ENCODE measurements around the gene COL4A3.
"Not testable (repeated sequence)": the region's sequence is repeated elsewhere in the genome, so short reads cannot be mapped to it uniquely, and the experiment has no call there.

The COL4A3 gene

DNA sequence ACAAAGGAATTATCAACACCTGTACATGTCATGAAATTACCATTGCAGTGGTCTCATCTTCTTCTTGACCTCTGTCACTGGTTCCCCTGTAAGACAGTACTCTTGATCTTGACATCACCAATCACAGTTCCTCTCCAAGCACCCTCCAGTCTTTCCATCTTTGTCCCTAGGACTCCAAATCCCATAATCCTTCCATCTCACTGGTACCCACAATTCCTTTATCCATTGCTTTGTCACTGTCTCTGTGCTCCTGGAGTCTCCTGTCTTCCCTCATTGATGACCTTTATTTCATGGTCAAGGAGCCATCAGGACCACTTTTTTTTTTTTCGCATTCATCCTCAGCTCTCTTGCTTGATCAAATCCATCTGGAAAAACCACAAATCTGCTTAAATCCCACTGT, 56.7 kb downstream of the COL4A3 start:
- Histone ChIP-seq H3K27ac (ENCODE audit: low read length) (no peak overlapping the region), H3K4me3 (ENCODE audit: low read length) (no peak overlapping the region), H3K36me3 (ENCODE audit: insufficient read depth, low read depth, low read length) (no peaks in the 10 kb centered on the region), H3K27me3 (ENCODE audit: insufficient read depth, low read length) (no peaks in the 10 kb centered on the region), H3K4me1 (ENCODE audit: insufficient read depth, low read length) (no peaks in the 10 kb centered on the region), H3K9ac (ENCODE audit: low read depth, low read length) (no peak overlapping the region), H3K9me3 (ENCODE audit: insufficient read depth, low read depth, low read length) (no peaks in the 10 kb centered on the region)

GRCh38 chr2:227222292-227222691, 57.9 kb downstream of the COL4A3 start:
- no peak overlapping the region for H3K27ac ChIP-seq (ENCODE audit: low read length)
- no peaks in the 10 kb centered on the region for H3K4me1 ChIP-seq (ENCODE audit: insufficient read depth, low read length)

GRCh38 chr2:227225641-227226040, 61.2 kb downstream of the COL4A3 start:
- H3K36me3 ChIP-seq (ENCODE audit: insufficient read depth, low read depth, low read length); H3K4me1 ChIP-seq (ENCODE audit: insufficient read depth, low read length); H3K9me3 ChIP-seq (ENCODE audit: insufficient read depth, low read depth, low read length): not testable (repeated sequence)

More at GRCh38 chr2:227222292-227222691, 57.9 kb downstream of the COL4A3 start:
- Histone ChIP-seq H3K4me3 (ENCODE audit: low read length) (no peak overlapping the region), H3K36me3 (ENCODE audit: insufficient read depth, low read depth, low read length) (no peaks in the 10 kb centered on the region), H3K9me3 (ENCODE audit: insufficient read depth, low read depth, low read length) (no peaks in the 10 kb centered on the region), H3K9ac (ENCODE audit: low read depth, low read length) (no peak overlapping the region), H3K27me3 (ENCODE audit: insufficient read depth, low read length) (no peaks in the 10 kb centered on the region)

DNA sequence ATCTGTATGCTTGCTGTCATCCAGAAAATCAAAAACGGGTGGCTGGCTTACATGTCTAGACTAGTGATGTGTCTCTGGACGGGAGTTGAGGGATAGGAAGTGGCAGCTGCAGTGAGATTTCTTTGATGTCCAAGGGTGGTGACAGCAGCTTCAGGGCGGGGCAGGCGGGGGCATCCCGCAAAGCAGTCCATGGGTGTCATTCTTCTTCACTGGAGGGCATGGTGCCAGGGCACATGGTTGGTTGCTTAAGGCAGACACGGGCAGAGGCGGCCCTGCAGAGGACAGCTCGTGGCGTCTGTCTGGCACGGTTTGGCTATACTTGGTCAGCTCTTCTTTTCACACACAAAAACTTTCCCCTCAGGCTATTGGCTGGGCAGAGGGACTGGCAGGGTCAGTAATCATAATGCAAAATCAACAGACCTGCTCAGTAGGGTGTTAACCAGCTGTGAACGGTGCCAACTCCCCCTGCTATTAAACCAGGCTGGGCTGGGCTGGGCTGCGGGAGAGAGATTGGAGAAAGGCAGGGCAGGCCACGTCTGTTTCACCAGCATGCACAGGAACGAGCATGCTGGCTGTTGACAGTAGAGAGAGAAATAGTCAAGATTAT, 63.7 kb downstream of the COL4A3 start:
- Histone ChIP-seq H3K9me3 (ENCODE audit: insufficient read depth, low read depth, low read length) (no peaks in the 10 kb centered on the region), H3K9ac (ENCODE audit: low read depth, low read length) (no peak overlapping the region), H3K4me1 (ENCODE audit: insufficient read depth, low read length) (no peaks in the 10 kb centered on the region), H3K4me3 (ENCODE audit: low read length) (no peak overlapping the region), H3K27me3 (ENCODE audit: insufficient read depth, low read length) (no peaks in the 10 kb centered on the region), H3K27ac (ENCODE audit: low read length) (no peak overlapping the region), H3K36me3 (ENCODE audit: insufficient read depth, low read depth, low read length) (no peaks in the 10 kb centered on the region)

More at GRCh38 chr2:227225641-227226040, 61.2 kb downstream of the COL4A3 start:
- H3K27me3 ChIP-seq (ENCODE audit: insufficient read depth, low read length); H3K4me3 ChIP-seq (ENCODE audit: low read length); H3K27ac ChIP-seq (ENCODE audit: low read length); H3K9ac ChIP-seq (ENCODE audit: low read depth, low read length): not testable (repeated sequence)

DNA sequence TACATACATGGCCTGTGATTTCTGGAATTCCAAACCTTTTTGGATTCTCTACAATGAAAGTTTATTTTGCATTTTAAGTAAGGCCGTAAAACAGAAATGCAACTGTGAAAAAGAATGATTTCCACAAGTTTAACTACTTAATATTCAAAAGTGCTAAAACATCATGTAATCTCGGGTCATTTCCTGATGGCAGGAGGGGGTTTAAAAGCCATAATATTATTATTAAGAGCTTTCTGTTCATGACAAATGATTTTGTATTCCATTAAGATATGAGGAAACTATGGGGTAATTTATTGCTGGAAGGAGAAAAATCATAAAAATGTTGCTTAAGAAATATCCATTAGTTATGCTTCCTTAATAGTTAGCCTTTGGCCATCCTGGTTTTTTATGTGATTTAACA, 65.7 kb downstream of the COL4A3 start:
- Histone ChIP-seq H3K9me3 (ENCODE audit: insufficient read depth, low read depth, low read length) (no peaks in the 10 kb centered on the region), H3K4me3 (ENCODE audit: low read length) (no peak overlapping the region)

DNA sequence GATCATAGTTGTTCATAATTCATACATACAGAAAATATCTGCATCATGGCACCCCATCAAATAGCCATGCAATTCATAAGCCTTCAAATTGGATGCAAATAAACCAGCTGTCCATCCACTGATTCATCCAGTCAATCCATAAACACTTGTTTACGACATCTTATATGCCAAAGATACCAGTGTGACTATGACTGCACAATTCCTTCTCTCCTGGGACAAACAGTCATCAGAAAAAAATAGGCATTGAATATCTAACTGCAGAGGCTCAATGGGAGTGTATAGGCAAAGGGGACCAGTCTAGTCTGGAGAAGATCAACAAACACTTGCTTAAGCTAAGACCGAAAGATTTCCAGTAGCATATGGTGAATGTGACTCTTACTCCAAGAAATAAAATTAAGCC, 70.0 kb downstream of the COL4A3 start:
- no peak overlapping the region for H3K27ac ChIP-seq (ENCODE audit: low read length)
- no peaks in the 10 kb centered on the region for H3K36me3 ChIP-seq (ENCODE audit: insufficient read depth, low read depth, low read length)
- H3K9me3 ChIP-seq (ENCODE audit: insufficient read depth, low read depth, low read length): no peaks in the 10 kb centered on the region
- H3K27me3 ChIP-seq (ENCODE audit: insufficient read depth, low read length): no peaks in the 10 kb centered on the region
- H3K4me1 ChIP-seq (ENCODE audit: insufficient read depth, low read length): peaks cover 3% of the 10 kb centered on the region; the same call in 1 of the 2 replicates
- H3K4me3 ChIP-seq (ENCODE audit: low read length): no peak overlapping the region
- H3K9ac ChIP-seq (ENCODE audit: low read depth, low read length): no peak overlapping the region

More for the DNA sequence above, 65.7 kb downstream of the COL4A3 start:
- Histone ChIP-seq H3K27me3 (ENCODE audit: insufficient read depth, low read length) (no peaks in the 10 kb centered on the region), H3K9ac (ENCODE audit: low read depth, low read length) (no peak overlapping the region), H3K36me3 (ENCODE audit: insufficient read depth, low read depth, low read length) (no peaks in the 10 kb centered on the region), H3K27ac (ENCODE audit: low read length) (no peak overlapping the region), H3K4me1 (ENCODE audit: insufficient read depth, low read length) (0 out of 2 replicates have a peak, but pooled peaks cover 3% of the 10 kb centered on the region)

GRCh38 chr2:227237786-227238185, 73.4 kb downstream of the COL4A3 start:
- no peaks in the 10 kb centered on the region for H3K27me3 ChIP-seq (ENCODE audit: insufficient read depth, low read length)
- H3K36me3 ChIP-seq (ENCODE audit: insufficient read depth, low read depth, low read length): no peaks in the 10 kb centered on the region
- H3K4me3 ChIP-seq (ENCODE audit: low read length): no peak overlapping the region
- H3K9me3 ChIP-seq (ENCODE audit: insufficient read depth, low read depth, low read length): no peaks in the 10 kb centered on the region
- no peak overlapping the region for H3K27ac ChIP-seq (ENCODE audit: low read length)
- peaks cover 12% of the 10 kb centered on the region; the same call in 1 of the 2 replicates for H3K4me1 ChIP-seq (ENCODE audit: insufficient read depth, low read length)
- no peak overlapping the region for H3K9ac ChIP-seq (ENCODE audit: low read depth, low read length)

DNA sequence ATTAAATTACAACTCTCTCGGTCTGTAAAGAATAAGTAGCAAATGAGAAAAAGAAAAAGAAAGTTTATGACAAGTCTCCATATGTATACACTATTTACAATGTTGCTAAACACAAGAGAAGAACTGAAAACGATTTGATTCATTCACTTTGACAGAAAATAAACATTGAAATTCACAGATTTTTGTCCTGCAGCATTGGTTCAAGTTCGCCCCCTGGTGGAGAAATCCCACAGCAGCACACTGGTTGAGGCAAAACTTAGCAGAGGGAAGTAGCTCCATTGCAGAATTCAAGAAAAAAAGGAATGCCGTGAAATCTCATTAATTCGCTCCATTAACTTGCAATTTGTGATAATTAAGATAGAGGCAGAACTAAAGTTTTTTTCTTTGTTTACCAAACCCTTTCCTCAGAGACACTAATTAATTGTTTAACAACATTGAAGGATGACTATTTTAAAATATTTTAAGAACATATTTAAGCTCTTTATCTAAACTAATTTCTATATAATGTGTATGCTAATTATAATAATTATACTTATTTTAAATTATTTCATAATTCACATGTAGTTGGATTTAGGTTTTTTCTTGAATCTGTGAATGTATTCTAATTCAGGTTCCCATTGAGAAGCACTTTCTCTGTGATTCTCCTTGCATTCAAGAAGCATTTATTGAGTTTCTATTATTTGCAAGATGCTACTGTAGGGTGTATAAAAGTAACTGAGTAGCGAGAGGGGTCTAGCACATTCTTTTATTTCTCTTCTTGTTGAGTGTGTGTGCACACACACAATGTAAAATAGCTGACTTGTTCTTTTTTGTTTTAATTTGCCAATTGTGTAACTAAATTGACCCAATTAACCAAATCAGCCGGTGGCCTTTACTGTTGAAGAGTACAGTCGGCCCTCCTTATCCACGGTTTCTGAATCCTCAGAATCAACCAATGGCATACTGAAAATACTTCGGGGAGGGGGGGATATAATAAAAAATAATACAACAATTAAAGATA, 74.1 kb downstream of the COL4A3 start:
- Histone ChIP-seq H3K36me3 (ENCODE audit: insufficient read depth, low read depth, low read length) (no peaks in the 10 kb centered on the region), H3K9ac (ENCODE audit: low read depth, low read length) (no peak overlapping the region), H3K27me3 (ENCODE audit: insufficient read depth, low read length) (no peaks in the 10 kb centered on the region), H3K4me3 (ENCODE audit: low read length) (no peak overlapping the region), H3K9me3 (ENCODE audit: insufficient read depth, low read depth, low read length) (no peaks in the 10 kb centered on the region), H3K27ac (ENCODE audit: low read length) (no peak overlapping the region), H3K4me1 (ENCODE audit: insufficient read depth, low read length) (peaks cover 12% of the 10 kb centered on the region; the same call in 1 of the 2 replicates)

GRCh38 chr2:227241005-227241404, 76.6 kb downstream of the COL4A3 start:
- no peaks in the 10 kb centered on the region for H3K36me3 ChIP-seq (ENCODE audit: insufficient read depth, low read depth, low read length)
- no peaks in the 10 kb centered on the region for H3K27me3 ChIP-seq (ENCODE audit: insufficient read depth, low read length)
- H3K4me1 ChIP-seq (ENCODE audit: insufficient read depth, low read length): peaks cover 9% of the 10 kb centered on the region; the same call in 1 of the 2 replicates
- H3K27ac ChIP-seq (ENCODE audit: low read length): no peak overlapping the region
- H3K4me3 ChIP-seq (ENCODE audit: low read length): no peak overlapping the region
- no peak overlapping the region for H3K9ac ChIP-seq (ENCODE audit: low read depth, low read length)
- no peaks in the 10 kb centered on the region for H3K9me3 ChIP-seq (ENCODE audit: insufficient read depth, low read depth, low read length)

- H3K4me3 ChIP-seq (ENCODE audit: low read length): no peak overlapping the region
- no peaks in the 10 kb centered on the region for H3K9me3 ChIP-seq (ENCODE audit: insufficient read depth, low read depth, low read length)
- no peak overlapping the region for H3K9ac ChIP-seq (ENCODE audit: low read depth, low read length)
- H3K27ac ChIP-seq (ENCODE audit: low read length): no peak overlapping the region
- H3K4me1 ChIP-seq (ENCODE audit: insufficient read depth, low read length): peaks cover 5% of the 10 kb centered on the region; the same call in 1 of the 2 replicates
- H3K36me3 ChIP-seq (ENCODE audit: insufficient read depth, low read depth, low read length): no peaks in the 10 kb centered on the region
- H3K27me3 ChIP-seq (ENCODE audit: insufficient read depth, low read length): no peaks in the 10 kb centered on the region
These were observed 84.5 kb downstream of the COL4A3 start for GRCh38 chr2:227248876-227249275.

- Histone ChIP-seq H3K9me3 (ENCODE audit: insufficient read depth, low read depth, low read length) (no peaks in the 10 kb centered on the region), H3K27me3 (ENCODE audit: insufficient read depth, low read length) (no peaks in the 10 kb centered on the region), H3K36me3 (ENCODE audit: insufficient read depth, low read depth, low read length) (no peaks in the 10 kb centered on the region), H3K9ac (ENCODE audit: low read depth, low read length) (no peak overlapping the region), H3K27ac (ENCODE audit: low read length) (no peak overlapping the region), H3K4me3 (ENCODE audit: low read length) (no peak overlapping the region), H3K4me1 (ENCODE audit: insufficient read depth, low read length) (peaks cover 5% of the 10 kb centered on the region; the same call in 1 of the 2 replicates)
These were observed 88.4 kb downstream of the COL4A3 start for GRCh38 chr2:227252831-227253230.
